ENCODE measurements around the gene MDFIC. TPM values are rescaled to one million over a fixed set of nuclear protein-coding genes. Genes with fewer than 3 reads are reported as not detected.
A peak's percentile ranks its signal among the peaks of the same experiment; 100 is the strongest.

MDFIC gene
- total RNA-seq, 1 donor from 2014 or later = 40.8 TPM

GRCh38 chr7:114949231-114949630 lies 27.3 kb downstream of the MDFIC start:
- DNase-seq (ENCODE audit: low read depth in 2 of 2) = no peak

GRCh38 chr7:114952296-114952695 lies 30.4 kb downstream of the MDFIC start:
- DNase-seq (ENCODE audit: low read depth in 2 of 2) = no peak

- no peak for DNase-seq (ENCODE audit: low read depth in 2 of 2)
Measured at GRCh38 chr7:114953724-114954123, 31.8 kb downstream of the MDFIC start.

GRCh38 chr7:114956702-114957101 lies 34.8 kb downstream of the MDFIC start:
- no peak for DNase-seq (ENCODE audit: low read depth in 2 of 2)

- DNase-seq (ENCODE audit: low read depth in 2 of 2) = no peak
Measured at GRCh38 chr7:114957444-114957843, 35.5 kb downstream of the MDFIC start.

GRCh38 chr7:114959931-114960330 lies 38.0 kb downstream of the MDFIC start:
- DNase-seq (ENCODE audit: low read depth in 2 of 2) = peak in 1 of 2 donors; percentile 16

GRCh38 chr7:114962441-114962840 lies 40.5 kb downstream of the MDFIC start:
- peak in 1 of 2 donors; percentile 42 for DNase-seq (ENCODE audit: low read depth in 2 of 2)

GRCh38 chr7:114966156-114966555 lies 44.3 kb downstream of the MDFIC start:
- DNase-seq (ENCODE audit: low read depth in 2 of 2) = peak; percentile 39 to 66

- no peak for DNase-seq (ENCODE audit: low read depth in 2 of 2)
Measured at GRCh38 chr7:114969096-114969495, 47.2 kb downstream of the MDFIC start.

- no peak for DNase-seq (ENCODE audit: low read depth in 2 of 2)
Measured at GRCh38 chr7:114970308-114970707, 48.4 kb downstream of the MDFIC start.

- DNase-seq (ENCODE audit: low read depth in 2 of 2) = no peak
Measured at GRCh38 chr7:114970732-114971131, 48.8 kb downstream of the MDFIC start.

GRCh38 chr7:114972567-114972966 lies 50.7 kb downstream of the MDFIC start:
- DNase-seq (ENCODE audit: low read depth in 2 of 2) = no peak

GRCh38 chr7:114973147-114973546 lies 51.3 kb downstream of the MDFIC start:
- no peak for DNase-seq (ENCODE audit: low read depth in 2 of 2)

- no peak for DNase-seq (ENCODE audit: low read depth in 2 of 2)
Measured at GRCh38 chr7:114975401-114975800, 53.5 kb downstream of the MDFIC start.

- no peak for DNase-seq (ENCODE audit: low read depth in 2 of 2)
Measured at GRCh38 chr7:114976666-114977065, 54.8 kb downstream of the MDFIC start.

GRCh38 chr7:114977277-114977676 lies 55.4 kb downstream of the MDFIC start:
- no peak for DNase-seq (ENCODE audit: low read depth in 2 of 2)

- peak; percentile 45 to 79 for DNase-seq (ENCODE audit: low read depth in 2 of 2)
Measured at GRCh38 chr7:114979388-114979787, 57.5 kb downstream of the MDFIC start.

GRCh38 chr7:114979803-114980507 lies 58.1 kb downstream of the MDFIC start:
- DNase-seq (ENCODE audit: low read depth in 2 of 2) = no peak

GRCh38 chr7:114981323-114981722 lies 59.4 kb downstream of the MDFIC start:
- no peak for DNase-seq (ENCODE audit: low read depth in 2 of 2)

GRCh38 chr7:114985116-114985715 lies 63.3 kb downstream of the MDFIC start:
- no peak for DNase-seq (ENCODE audit: low read depth in 2 of 2)

GRCh38 chr7:114986190-114987180 lies 64.6 kb downstream of the MDFIC start:
- DNase-seq (ENCODE audit: low read depth in 2 of 2) = no peak

- peak; percentile 53 to 61 for DNase-seq (ENCODE audit: low read depth in 2 of 2)
Measured at GRCh38 chr7:114988026-114988425, 66.1 kb downstream of the MDFIC start.
